HG02642 (cell line): ENCODE measurements around the gene SERINC4.

Experiments
- ATAC-seq: cut with Tn5 transposase; IDR thresholded peaks from one replicate; pipeline ENCODE4 v1.9.1; 2021; ENCODE audit warnings: mild to moderate bottlenecking; ENCODE audit not compliant: unreplicated experiment, poor library complexity

The SERINC4 gene

DNA sequence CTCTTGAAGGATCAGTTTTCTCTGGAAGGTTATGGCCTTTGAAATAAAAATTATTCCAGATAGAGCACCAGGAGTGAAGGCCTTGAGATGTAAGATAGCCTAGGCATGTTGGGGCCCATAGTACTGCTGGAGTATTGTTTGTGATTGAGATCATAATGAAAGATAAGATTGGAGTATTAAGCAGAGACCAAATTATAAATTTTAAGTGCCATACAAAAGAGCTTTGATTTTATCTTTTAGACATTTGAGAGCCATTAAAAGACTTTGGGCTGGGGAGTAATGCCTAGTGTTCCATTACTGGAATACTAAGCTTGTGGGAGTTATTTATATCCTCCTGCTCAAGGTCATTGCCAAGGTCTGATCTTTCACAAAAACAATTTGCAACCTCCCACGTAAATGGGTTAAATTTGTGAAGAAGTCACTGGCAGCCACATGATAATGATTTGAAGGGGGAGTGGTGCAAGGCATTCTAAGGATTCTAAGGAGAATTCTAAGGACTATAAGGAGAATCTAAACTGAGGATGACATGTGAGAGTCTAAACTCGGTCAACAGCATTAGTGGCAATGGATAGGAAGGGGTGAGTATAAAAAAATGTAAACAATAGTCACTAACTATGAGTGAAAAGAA is 36.1 kb downstream of the SERINC4 start:
- no peak for ATAC-seq

DNA sequence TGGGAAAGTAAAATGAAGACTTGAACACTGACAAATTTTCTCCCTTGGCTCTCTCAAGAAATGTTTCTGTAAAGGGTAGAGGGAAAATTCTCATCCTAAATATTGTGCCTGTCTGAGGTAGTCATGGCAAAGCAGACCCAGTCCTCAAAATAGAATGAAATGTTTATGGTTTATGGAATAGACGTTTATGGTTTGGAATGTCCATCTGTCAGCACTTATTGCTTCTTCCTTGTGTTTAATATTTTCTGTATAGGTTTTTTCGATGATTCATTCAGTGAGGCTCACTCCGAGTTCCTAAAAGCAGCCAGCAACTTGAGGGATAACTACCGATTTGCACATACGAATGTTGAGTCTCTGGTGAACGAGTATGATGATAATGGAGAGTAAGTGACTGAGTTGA is 37.2 kb downstream of the SERINC4 start:
- ATAC-seq, result no peak

DNA sequence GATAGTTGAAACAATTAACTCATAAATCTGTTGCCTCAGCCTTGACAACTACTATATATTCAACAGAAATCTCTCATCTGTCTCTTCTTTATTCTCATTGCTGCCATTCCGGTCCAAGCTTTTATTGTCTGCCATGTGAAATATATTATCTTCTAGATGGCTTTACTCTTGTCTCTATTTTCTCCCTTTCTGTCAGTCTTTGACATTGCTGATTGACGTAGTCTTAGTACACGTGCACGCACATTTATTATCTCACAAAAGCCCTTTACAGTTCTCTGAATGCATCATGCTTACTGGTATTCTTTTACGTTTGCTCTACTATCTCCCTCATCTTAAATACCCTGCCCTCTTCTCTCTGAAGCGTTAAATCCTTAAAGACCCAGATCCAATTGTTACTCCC is 48.1 kb downstream of the SERINC4 start:
- ATAC-seq, result no peak

DNA sequence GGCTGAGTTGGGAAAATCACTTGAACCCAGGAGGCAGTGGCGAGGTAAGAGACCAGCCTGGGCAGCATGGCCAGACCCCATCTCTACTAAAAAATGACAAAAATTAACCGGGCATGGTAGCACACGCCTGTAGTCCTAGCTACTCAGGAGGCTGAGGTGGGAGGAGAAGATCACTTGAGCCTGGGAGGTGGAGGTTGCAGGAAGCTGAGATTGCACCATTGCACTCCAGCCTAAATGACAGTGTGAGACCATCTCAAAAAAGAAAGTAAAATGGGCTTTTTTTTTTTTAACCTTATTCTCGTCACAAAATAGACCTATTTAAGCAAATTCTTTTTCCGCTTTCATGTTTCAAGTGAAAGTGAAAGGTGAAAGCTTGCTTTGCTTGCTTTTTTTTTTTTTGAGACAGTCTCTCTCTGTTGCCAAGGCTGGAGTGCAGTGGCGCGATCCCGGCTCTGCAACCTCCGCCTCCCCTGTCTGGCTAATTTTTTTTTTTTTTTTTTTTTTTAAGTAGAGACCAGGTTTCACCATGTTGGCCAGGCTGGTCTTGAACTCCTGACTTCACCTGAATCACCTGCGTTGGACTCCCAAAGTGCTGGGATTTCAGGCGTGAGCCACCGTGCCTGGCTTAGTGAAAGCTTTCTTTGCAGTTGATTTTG is 50.2 kb downstream of the SERINC4 start:
- ATAC-seq, result no peak

DNA sequence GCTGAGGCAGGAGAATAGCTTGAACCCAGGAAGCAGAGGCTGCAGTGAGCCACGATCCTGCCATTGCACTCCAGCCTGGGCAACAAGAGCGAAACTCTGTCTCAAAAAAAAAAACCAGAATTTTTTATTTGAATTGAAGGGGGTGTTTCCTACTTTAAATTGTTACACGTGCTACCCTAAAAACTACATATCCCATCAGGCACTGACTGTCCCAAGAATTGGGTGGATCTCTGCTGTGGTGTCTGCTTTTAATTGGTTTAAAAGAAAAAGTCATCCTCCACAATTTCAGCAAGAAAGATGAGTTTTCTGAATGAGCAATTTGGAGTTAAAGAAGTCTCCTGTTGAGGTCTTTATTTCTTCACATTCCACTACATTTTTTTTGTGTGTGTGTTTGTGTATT is 51.6 kb downstream of the SERINC4 start:
- ATAC-seq, result no peak

DNA sequence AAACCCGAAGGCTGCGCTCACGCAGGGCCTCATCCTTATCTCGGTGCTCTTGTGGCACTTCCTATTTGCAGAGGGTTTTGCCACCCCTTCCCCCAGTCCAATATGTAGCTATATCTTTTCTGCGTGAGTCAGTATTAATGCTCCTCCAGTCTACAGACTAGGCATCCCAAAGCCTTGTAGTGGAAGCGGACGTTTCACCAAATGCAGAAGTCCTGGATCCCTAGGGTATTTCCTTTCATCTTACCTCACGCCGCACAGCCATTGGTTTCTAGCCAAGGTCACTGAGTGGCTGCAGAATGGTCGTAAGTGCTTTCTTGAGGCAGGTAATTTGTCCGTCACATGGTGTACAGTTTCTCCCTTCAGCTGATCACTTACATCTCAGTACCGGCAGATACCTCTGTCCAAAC is 53.1 kb downstream of the SERINC4 start:
- ATAC-seq, result peak; percentile 18

DNA sequence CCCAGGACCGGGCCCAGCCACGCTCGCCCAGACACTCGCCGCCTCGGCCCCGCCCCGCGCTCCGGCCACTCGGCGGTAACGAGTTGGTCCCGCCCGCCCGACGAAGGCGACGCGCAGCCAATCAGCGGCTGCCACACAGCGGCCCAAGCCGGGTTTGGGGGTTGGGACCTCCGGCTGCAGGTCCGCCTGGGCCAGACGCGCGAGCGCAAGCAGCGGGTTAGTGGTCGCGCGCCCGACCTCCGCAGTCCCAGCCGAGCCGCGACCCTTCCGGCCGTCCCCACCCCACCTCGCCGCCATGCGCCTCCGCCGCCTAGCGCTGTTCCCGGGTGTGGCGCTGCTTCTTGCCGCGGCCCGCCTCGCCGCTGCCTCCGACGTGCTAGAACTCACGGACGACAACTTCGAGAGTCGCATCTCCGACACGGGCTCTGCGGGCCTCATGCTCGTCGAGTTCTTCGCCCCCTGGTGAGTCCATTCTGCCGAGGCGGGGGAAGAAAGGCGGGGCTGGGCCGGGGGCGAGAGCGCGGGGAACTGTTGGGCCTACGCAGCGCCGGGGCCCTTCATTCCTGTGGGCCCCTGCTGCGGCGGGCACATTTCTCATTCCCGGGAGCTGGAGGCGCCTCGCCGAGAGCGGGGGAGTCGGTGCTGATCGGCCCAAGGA is 53.6 kb downstream of the SERINC4 start, which contains the start of gene PDIA3:
Gene PDIA3, plus strand, starts transcription at position 194 of the 658 bp plus-strand sequence. Its CDS starts 102 bp downstream, at position 296.
- ATAC-seq, result peak; percentile 84
